ENCODE data around the gene BACE1.

GRCh38 chr11:117345039-117345438, 29.0 kb upstream of the BACE1 start:
- TF ChIP-seq CTCF (IDR thresholded peaks at IDR 0.05; ENCODE audit: low read depth, low read length, missing input control) (no peak), HNF4G (IDR thresholded peaks at IDR 0.05) (no peak), RAD21 (IDR thresholded peaks at IDR 0.05) (no peak), REST (IDR thresholded peaks at IDR 0.05) (no peak)
